HepG2 (cell line): ENCODE results near the gene AIDA. TPM values are rescaled to one million over a fixed set of nuclear protein-coding genes. Genes with fewer than 3 reads are reported as not detected.

Source experiments
- ATAC-seq: fragments of 200-7000 bp; cut with Tn5 transposase; 3 replicates; pipeline ENCODE4 v1.9.1; 2020; ENCODE audit warnings: mild to moderate bottlenecking, moderate library complexity
- BruUV-seq: library from RNA; stranded (reverse); fragments of 400-500 nt; replicated peaks from 2 replicates; lab custom pipeline; 2021; lab: Mats Ljungman, UMichigan
- CTCF ChIA-PET: fragments of 300-600 bp; formaldehyde crosslinking; extraction: SDS; loops from one replicate; lab custom pipeline; 2021; ENCODE audit warnings: low total read pairs, inconsistent platforms, low intra/inter-chr PET ratio; lab: Yijun Ruan, JAX
- POLR2A ChIA-PET: fragments of 350-600 bp; sonication (Branson Sonifier 250); formaldehyde crosslinking; loops from one replicate; lab custom pipeline; 2020; ENCODE audit warnings: antibody characterized with exemption, inconsistent platforms; lab: Yijun Ruan, JAX
- DNase-seq: peaks from one replicate; pipeline ENCODE4 v3.0.0-alpha.2; 2015; ENCODE audit warnings: low spot score
- FAIRE-seq: peaks from 3 replicates; lab custom pipeline; 2011; peaks lifted over from hg19 to GRCh38; lab: Jason Lieb, UNC
- H2AFZ ChIP-seq: one replicate; pipeline ENCODE4 v1.6.1; 2011; ENCODE audit warnings: low read length, inconsistent platforms
- H3K27ac ChIP-seq: fragments of 300-600 bp; 3 replicates; pipeline ENCODE4 v1.8.0; 2011; ENCODE audit warnings: mixed run types, mild to moderate bottlenecking, mixed read lengths, low read length, inconsistent platforms; ENCODE audit not compliant: insufficient read depth; ENCODE audit errors: extremely low read length
- H3K27me3 ChIP-seq, 2 experiments: fragments of 200-600 bp in 1 of 2; 2 replicates in 1 of 2; 3 replicates in 1 of 2; pipeline versions ENCODE4 v1.6.0 to v1.8.0; 2011; ENCODE audit warnings: low read length in 2 of 2, mild to moderate bottlenecking in 2 of 2, moderate library complexity in 2 of 2, inconsistent platforms in 1 of 2; ENCODE audit not compliant: insufficient read depth in 2 of 2, control insufficient read depth in 1 of 2
- H3K36me3 ChIP-seq, 2 experiments: fragments of 200-600 bp in 1 of 2; replicated peaks in 1 of 2; 2 replicates in 1 of 2; 3 replicates in 1 of 2; pipeline versions ENCODE4 v1.5.1 to v1.8.0; 2011; ENCODE audit warnings: low read length in 2 of 2, inconsistent platforms in 1 of 2; ENCODE audit not compliant: insufficient read depth in 2 of 2, control insufficient read depth in 1 of 2
- H3K4me1 ChIP-seq: 2 replicates; pipeline ENCODE4 v1.5.1; 2012; ENCODE audit warnings: low read length, inconsistent platforms; ENCODE audit not compliant: insufficient read depth
- H3K4me2 ChIP-seq: 2 replicates; pipeline ENCODE4 v1.6.0; 2011; ENCODE audit warnings: low read depth, low read length, inconsistent platforms
- H3K4me3 ChIP-seq, 3 experiments: fragments of 200-600 bp in 1 of 3; sonication (generic), shearing (Covaris generic) in 1 of 3; replicated peaks in 1 of 3; 2 replicates each; pipeline ENCODE4 v1.5.1; 2011 to 2016; ENCODE audit warnings: low read length in 3 of 3, inconsistent platforms in 2 of 3, low read depth in 2 of 3, mild to moderate bottlenecking in 2 of 3, control low read depth in 1 of 3, mixed read lengths in 1 of 3; ENCODE audit not compliant: insufficient read depth in 1 of 3
- H3K79me2 ChIP-seq: one replicate; pipeline ENCODE4 v1.6.1; 2011; ENCODE audit warnings: low read length, inconsistent platforms; ENCODE audit not compliant: insufficient read depth
- H3K9ac ChIP-seq: 2 replicates; pipeline ENCODE4 v1.6.0; 2011; ENCODE audit warnings: mild to moderate bottlenecking, low read depth, low read length, inconsistent platforms; ENCODE audit not compliant: insufficient read depth
- H3K9me3 ChIP-seq: 2 replicates; pipeline ENCODE4 v1.5.1; 2012; ENCODE audit warnings: mild to moderate bottlenecking, low read length
- H4K20me1 ChIP-seq: 2 replicates; pipeline ENCODE4 v1.6.0; 2011; ENCODE audit warnings: inconsistent platforms, mild to moderate bottlenecking, low read length, moderate library complexity; ENCODE audit not compliant: insufficient read depth
- GABPA ChIP-seq, 2 experiments: IDR thresholded peaks; 2 replicates each; pipeline ENCODE4 v1.6.1; 2011 to 2016; ENCODE audit warnings: low read depth in 2 of 2, low read length in 1 of 2, missing biosample characterization in 1 of 2, missing genetic modification characterization in 1 of 2
- KLF15 ChIP-seq: sonication (generic); formaldehyde crosslinking; IDR thresholded peaks from 2 replicates; pipeline ENCODE4 v1.8.1; 2023; ENCODE audit warnings: borderline replicate concordance, mild to moderate bottlenecking, inconsistent platforms, missing genetic modification reagents, mixed read lengths
- MAFF ChIP-seq: IDR thresholded peaks from 2 replicates; pipeline ENCODE4 v1.6.1; 2011; ENCODE audit warnings: low read depth, low read length, improper control_type of control experiment
- ZBTB2 ChIP-seq: sonication (generic); formaldehyde crosslinking; IDR thresholded peaks from 2 replicates; pipeline ENCODE4 v1.8.0; 2022; ENCODE audit warnings: low read depth, missing genetic modification reagents
- ZBTB40 ChIP-seq, 2 experiments: fragments of 450-650 bp in 1 of 2; sonication (generic) in 1 of 2; formaldehyde crosslinking in 1 of 2; IDR thresholded peaks; 2 replicates each; pipeline versions ENCODE4 v1.6.1 to v1.8.0; 2016 to 2022; ENCODE audit warnings: antibody characterized with exemption in 1 of 2, mild to moderate bottlenecking in 1 of 2, missing genetic modification reagents in 1 of 2
- ZNF337 ChIP-seq: sonication (generic); formaldehyde crosslinking; IDR thresholded peaks from 2 replicates; pipeline ENCODE4 v1.5.1; 2020; ENCODE audit warnings: missing genetic modification reagents, low read depth, mild to moderate bottlenecking, borderline replicate concordance
- WGBS: methylation state at CpG from one replicate; pipeline ENCODE4 v1.1.6; 2017; ENCODE audit warnings: low lambda C conversion rate; 5-methylcytosine and 5-hydroxymethylcytosine counted together
- in situ Hi-C: cut with HindIII; loops from 2 replicates; pipeline ENCODE4 v1.10.0; 2017; ENCODE audit warnings: low pct_unique_long_range_greater_than_20kb; ENCODE audit not compliant: extremely low pct_ligation_motif_present
- intact Hi-C: fragments of 100-400 bp; cut with micrococcal nuclease; formaldehyde crosslinking; loops from one replicate; pipeline ENCODE4 v1.10.0; 2022; ENCODE audit not compliant: unreplicated experiment
- polyA plus RNA-seq, 8 experiments: library from polyadenylated mRNA; depleted of rRNA in 3 of 8; stranded (reverse) in 7 of 8; unstranded in 1 of 8; fragments of >200 nt; fragmentation: Illumina TruSeq in 4 of 8; extraction: Trizol in 4 of 8; gene quantifications; 2 replicates each; pipeline versions ENCODE4 v1.2.1 to v1.2.3, GENCODE V29; 2011 to 2016; ENCODE audit warnings: low read depth in 4 of 8, missing spikeins in 1 of 8, mixed read lengths in 1 of 8; ENCODE audit not compliant: insufficient read depth in 1 of 8
- total RNA-seq, 5 experiments: library from RNA; depleted of rRNA; stranded (reverse); fragments of >200 nt; fragmentation: Illumina TruSeq; extraction: Trizol; gene quantifications; 2 replicates each; pipeline ENCODE4 v1.2.3, GENCODE V29; 2016; ENCODE audit warnings: low read depth in 1 of 5

The AIDA gene
- total and polyA plus RNA-seq, 2 of the 13 experiments (the other 11 are each of a cell fraction or from before 2014, with no cell fraction given), result 17.5 to 35.4 TPM

DNA sequence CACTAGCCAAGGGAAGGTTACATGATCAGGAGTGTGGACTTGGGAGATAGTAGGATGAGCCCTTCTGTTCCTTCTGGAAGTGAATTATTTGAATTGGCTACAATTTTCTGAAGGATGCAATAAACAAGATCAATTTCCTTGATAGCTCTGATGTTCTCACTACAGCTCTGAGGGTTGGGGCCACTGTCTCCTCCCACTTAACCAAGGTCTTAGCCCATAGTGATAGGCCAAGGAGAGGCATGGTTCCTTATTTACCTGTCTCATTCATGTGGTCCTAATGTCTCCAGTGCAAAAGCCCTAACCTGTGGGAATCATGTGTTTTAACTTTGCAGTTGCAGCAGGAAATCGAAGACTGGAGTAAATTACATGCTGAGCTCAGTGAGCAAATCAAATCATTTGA, 59.6 kb downstream of the AIDA start:
- in situ Hi-C loops, result no loop called here
- H3K4me1 ChIP-seq, result no peaks in the 10 kb centered on the region
- no peak overlapping the region for H2AFZ ChIP-seq
- intact Hi-C loops, result no loop called here
- FAIRE-seq, result no peak
- no peaks in the 10 kb centered on the region for H3K9me3 ChIP-seq
- no peak for DNase-seq
- H3K27ac ChIP-seq, result no peak overlapping the region
- H3K79me2 ChIP-seq, result no peaks in the 10 kb centered on the region
- peaks cover 14 to 75% of the 10 kb centered on the region in 2 experiments for H3K36me3 ChIP-seq
- ATAC-seq, result no peak
- H3K27me3 ChIP-seq, result no peaks in the 10 kb centered on the region
- H3K4me3 ChIP-seq, result no peak overlapping the region
- no peaks in the 10 kb centered on the region for H4K20me1 ChIP-seq
- 96% methylated on average over 1 of the region's 1 CpG for whole genome bisulfite sequencing
- CTCF ChIA-PET, result no interaction called here
- TF ChIP-seq MAFF, result no peak
- TF ChIP-seq ZBTB2 (CRISPR knock-in tag), result no peak
- POLR2A ChIA-PET, result no interaction called here
- no TSS peak for BruUV-seq
- no peak overlapping the region for H3K9ac ChIP-seq
- no peak overlapping the region for H3K4me2 ChIP-seq

- H3K4me3 ChIP-seq, result peak overlapping the region; percentile 73 to 92 (median 88)
- H3K27ac ChIP-seq, result peak overlapping the region; percentile 93
- H3K9me3 ChIP-seq, result 0 out of 2 replicates have a peak, but pooled peaks cover 5% of the 10 kb centered on the region
- FAIRE-seq (no peak), ATAC-seq (peak; percentile 15), DNase-seq (no peak)
- no peaks in the 10 kb centered on the region for H4K20me1 ChIP-seq
- WGBS, result 1% methylated on average over 5 of the region's 5 CpGs
- intact Hi-C loops (loop anchor here (1.0 to 2.0 kb wide), 3 partner anchors 55 to 179 kb away; partner anchors contain the start of genes AIDA, BROX and TAF1A), in situ Hi-C loops (no loop called here)
- H3K4me1 ChIP-seq, result peaks cover 18% of the 10 kb centered on the region
- peaks cover 0 to 10% of the 10 kb centered on the region in 2 experiments; a peak in 2 of 5 replicates for H3K36me3 ChIP-seq
- no peaks in the 10 kb centered on the region; a peak in 1 of 5 replicates for H3K27me3 ChIP-seq
- TSS peak; percentile 58 for BruUV-seq
- no peak overlapping the region for H2AFZ ChIP-seq
- peak overlapping the region; percentile 92 for H3K9ac ChIP-seq
- ChIA-PET POLR2A (interaction anchor here (0.7 to 2.1 kb wide), 12 partner anchors 10 to 179 kb away, joined by 3 to 20 read pairs (median 4); partner anchors contain the start of genes AIDA, BROX and TAF1A), CTCF (no interaction called here)
- H3K79me2 ChIP-seq, result peaks cover 14% of the 10 kb centered on the region
- peak overlapping the region; percentile 79 for H3K4me2 ChIP-seq
- no peak for TF ChIP-seq GABPA (IDR thresholded peaks at IDR 0.05; ENCODE audit: low read depth, low read length)
- TF ChIP-seq GABPA (CRISPR knock-in tag; IDR thresholded peaks at IDR 0.05; ENCODE audit: low read depth), result no peak
- TF ChIP-seq ZBTB40 (IDR thresholded peaks at IDR 0.05), result peak; percentile 48; the same call in 1 of the 2 replicates
- TF ChIP-seq ZBTB40 (CRISPR knock-in tag; IDR thresholded peaks at IDR 0.05), result no peak
- no peak for TF ChIP-seq ZNF337 (CRISPR knock-in tag)
- TF ChIP-seq KLF15 (CRISPR knock-in tag), result 0 out of 2 replicates have a peak, but pooled peaks have one; percentile 8
Measured at GRCh38 chr1:222644636-222644980, 67.7 kb downstream of the AIDA start.
